Kidney (tissue), 14 donors: Measurements from ENCODE around the gene CKM. TPM values are rescaled to one million over a fixed set of nuclear protein-coding genes. Genes with fewer than 3 reads are reported as not detected.

ENCODE experiments used
- DNase-seq, 5 donors: peaks; one replicate each; pipeline ENCODE4 v3.0.0-alpha.2; 2013 to 2020
- FAIRE-seq: peaks from 2 replicates; lab custom pipeline; 2012; peaks lifted over from hg19 to GRCh38; lab: Jason Lieb, UNC
- H3K27ac ChIP-seq, 2 donors: one replicate each; pipeline ENCODE4 v1.7.0; 2013; ENCODE audit warnings: low read depth in 2 of 2, low read length in 2 of 2, inconsistent platforms in 1 of 2
- H3K27me3 ChIP-seq: one replicate; pipeline ENCODE4 v1.7.1; 2013; ENCODE audit warnings: low read length, inconsistent platforms; ENCODE audit not compliant: control insufficient read depth, insufficient read depth
- H3K36me3 ChIP-seq, 3 donors: one replicate each; pipeline versions ENCODE4 v1.7.0 to v1.7.1; 2013; ENCODE audit warnings: low read length in 3 of 3, control low read depth in 1 of 3, inconsistent platforms in 1 of 3; ENCODE audit not compliant: insufficient read depth in 3 of 3, control insufficient read depth in 2 of 3
- H3K4me1 ChIP-seq, 3 donors: one replicate each; pipeline versions ENCODE4 v1.7.0 to v1.7.1; 2013; ENCODE audit warnings: low read length in 3 of 3, inconsistent platforms in 1 of 3, low read depth in 1 of 3; ENCODE audit not compliant: control insufficient read depth in 2 of 3, insufficient read depth in 2 of 3
- H3K4me3 ChIP-seq, 3 donors: one replicate each; pipeline versions ENCODE4 v1.7.0 to v1.8.1; 2013; ENCODE audit warnings: low read length in 3 of 3, control low read depth in 1 of 3, inconsistent platforms in 1 of 3
- H3K9ac ChIP-seq, 3 donors: one replicate each; pipeline versions ENCODE4 v1.7.0 to v1.7.1; 2013; ENCODE audit warnings: low read length in 3 of 3, control low read depth in 1 of 3, inconsistent platforms in 1 of 3
- H3K9me3 ChIP-seq, 3 donors: one replicate each; pipeline versions ENCODE4 v1.7.0 to v1.7.1; 2013; ENCODE audit warnings: low read length in 3 of 3, control low read depth in 1 of 3, inconsistent platforms in 1 of 3; ENCODE audit not compliant: control insufficient read depth in 2 of 3, insufficient read depth in 1 of 3
- CTCF ChIP-seq: IDR thresholded peaks from 3 replicates; pipeline ENCODE4 v1.5.1; 2012; ENCODE audit warnings: mild to moderate bottlenecking, moderate library complexity, borderline replicate concordance; ENCODE audit not compliant: insufficient read depth; ENCODE audit errors: extremely low read depth
- intact Hi-C: fragments of 100-400 bp; cut with DNase I; formaldehyde crosslinking; loops from one replicate; pipeline ENCODE4 v1.11.1; 2022
- polyA plus RNA-seq: library from polyadenylated mRNA; stranded (reverse); fragments of 350-450 nt; fragmentation: Illumina TruSeq; extraction: RNeasy Lipid Tissue Mini Kit (QIAGEN cat#74804); gene quantifications from one replicate; pipeline ENCODE4 v1.2.3, GENCODE V29; 2014; ENCODE audit warnings: low read depth, low replicate concordance; ENCODE audit not compliant: insufficient read depth
- total RNA-seq: library from RNA; stranded (reverse); fragmentation: NEBNext Ultra II Directional; extraction: Animal tissue kit (Norgen Biotek cat#: 25700); gene quantifications from one replicate; pipeline ENCODE4 v1.2.1, GENCODE V29; 2021
- donor health status: control.
- donor health status: control.
- donor health status: control.
- donor health status: control.
- donor health status: control.
- donor health status: DM: yes; HTN: yes; CAD: no.
- donor health status: Normal renal cell carcinoma (clear cell type).

CKM gene
- total and polyA plus RNA-seq, 2 donors from 2014 or later = 1.3 TPM; not detected in 1

GRCh38 chr19:45304141-45304926, 18.3 kb downstream of the CKM start:
- DNase-seq = no peak
- TF ChIP-seq CTCF = no peak

GRCh38 chr19:45303269-45304060, 19.2 kb downstream of the CKM start:
- intact Hi-C loops = no loop called here

More at GRCh38 chr19:45304141-45304926, 18.3 kb downstream of the CKM start:
- intact Hi-C loops = no loop called here
- no peaks in the 10 kb centered on the region for H3K9me3 ChIP-seq
- peaks cover 0 to 3% (median 0%) of the 10 kb centered on the region in 3 donors for H3K36me3 ChIP-seq
- H3K9ac ChIP-seq = no peak overlapping the region
- H3K27me3 ChIP-seq = no peaks in the 10 kb centered on the region
- no peak overlapping the region for H3K4me3 ChIP-seq
- no peak overlapping the region for H3K27ac ChIP-seq
- no peak for FAIRE-seq
- H3K4me1 ChIP-seq = no peaks in the 10 kb centered on the region

GRCh38 chr19:45302416-45302815, 20.3 kb downstream of the CKM start:
- intact Hi-C loops = no loop called here
- DNase-seq = no peak
- Histone ChIP-seq H3K27ac (no peak overlapping the region), H3K36me3 (peaks cover 2 to 5% (median 3%) of the 10 kb centered on the region in 3 donors), H3K27me3 (no peaks in the 10 kb centered on the region), H3K4me3 (no peak overlapping the region), H3K9me3 (no peaks in the 10 kb centered on the region), H3K9ac (no peak overlapping the region), H3K4me1 (no peaks in the 10 kb centered on the region)
- FAIRE-seq = no peak
- no peak for TF ChIP-seq CTCF

More at GRCh38 chr19:45303269-45304060, 19.2 kb downstream of the CKM start:
- Histone ChIP-seq H3K27me3 (no peaks in the 10 kb centered on the region), H3K9ac (no peak overlapping the region), H3K9me3 (no peaks in the 10 kb centered on the region), H3K4me1 (no peaks in the 10 kb centered on the region), H3K36me3 (peaks cover 0 to 5% (median under 1%) of the 10 kb centered on the region in 3 donors), H3K27ac (no peak overlapping the region), H3K4me3 (no peak overlapping the region)
- no peak for FAIRE-seq
- DNase-seq = no peak
- no peak for TF ChIP-seq CTCF
